Measurements from ENCODE around the gene IL36G. TPM values are rescaled to one million over a fixed set of nuclear protein-coding genes. Genes with fewer than 3 reads are reported as not detected.
"Not testable (repeated sequence)": the region's sequence is repeated elsewhere in the genome, so short reads cannot be mapped to it uniquely, and the experiment has no call there.

Gene IL36G
- not detected for total RNA-seq (ENCODE audit: unreplicated experiment)
- long read RNA-seq: 0 reads

GRCh38 chr2:112977559-112978056 is at the start of gene IL36G:
IL36G (plus strand) TSS chr2:112978006; CDS start chr2:112978639, 633 bp downstream.
- Mint-ChIP-seq H3K4me1 (ENCODE audit: low read depth, unreplicated experiment) (no peaks in the 10 kb centered on the region), H3K27me3 (ENCODE audit: unreplicated experiment) (peaks cover 1% of the 10 kb centered on the region), H3K9me3 (ENCODE audit: unreplicated experiment) (no peaks in the 10 kb centered on the region), H3K4me3 (ENCODE audit: unreplicated experiment) (no peak within 1 kb of the TSS), H3K27ac (ENCODE audit: unreplicated experiment) (no peak within 1 kb of the TSS), H3K36me3 (ENCODE audit: unreplicated experiment) (no peaks in the 10 kb centered on the region)
- TF ChIP-seq CTCF (IDR thresholded peaks at IDR 0.05; ENCODE audit: partially characterized antibody, unreplicated experiment): no peak
- no peak for DNase-seq

GRCh38 chr2:112933261-112933660 is 44.5 kb upstream of the IL36G start:
- Mint-ChIP-seq H3K4me1 (ENCODE audit: low read depth, unreplicated experiment) (peaks cover 6% of the 10 kb centered on the region), H3K4me3 (ENCODE audit: unreplicated experiment) (no peak overlapping the region), H3K36me3 (ENCODE audit: unreplicated experiment) (no peaks in the 10 kb centered on the region), H3K27me3 (ENCODE audit: unreplicated experiment) (no peaks in the 10 kb centered on the region), H3K9me3 (ENCODE audit: unreplicated experiment) (peaks cover 2% of the 10 kb centered on the region), H3K27ac (ENCODE audit: unreplicated experiment) (no peak overlapping the region)
- TF ChIP-seq CTCF (IDR thresholded peaks at IDR 0.05; ENCODE audit: partially characterized antibody, unreplicated experiment): no peak
- no peak for DNase-seq

GRCh38 chr2:112934117-112934516 is 43.7 kb upstream of the IL36G start:
- H3K4me3 Mint-ChIP-seq (ENCODE audit: unreplicated experiment); H3K9me3 Mint-ChIP-seq (ENCODE audit: unreplicated experiment); DNase-seq; H3K4me1 Mint-ChIP-seq (ENCODE audit: low read depth, unreplicated experiment); H3K27me3 Mint-ChIP-seq (ENCODE audit: unreplicated experiment); H3K36me3 Mint-ChIP-seq (ENCODE audit: unreplicated experiment): not testable (repeated sequence)
- peak overlapping the region; percentile 83 for H3K27ac Mint-ChIP-seq (ENCODE audit: unreplicated experiment)

- peaks cover 2% of the 10 kb centered on the region for H3K9me3 Mint-ChIP-seq (ENCODE audit: unreplicated experiment)
Observed at GRCh38 chr2:112936927-112937232, 40.9 kb upstream of the IL36G start.

DNA sequence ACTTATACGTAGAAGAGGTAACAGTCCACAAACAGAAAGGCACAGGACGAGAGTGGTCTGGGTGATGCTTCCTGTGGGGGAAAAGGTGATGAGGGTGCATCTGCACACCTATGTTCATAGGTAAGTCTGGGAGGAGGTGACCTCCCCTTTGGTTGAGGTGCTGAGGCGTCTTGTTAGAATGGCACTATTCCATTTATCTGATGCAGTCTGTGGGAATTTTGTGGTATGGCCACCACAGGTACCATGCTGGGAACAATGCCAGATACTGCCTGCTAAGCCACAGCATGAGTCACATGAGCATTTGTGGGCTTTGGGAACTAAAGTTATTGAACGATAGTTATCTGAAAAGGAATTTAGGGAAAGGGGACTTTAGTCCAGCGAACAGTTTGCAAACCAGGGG is 38.9 kb upstream of the IL36G start:
- DNase-seq: no peak
- Mint-ChIP-seq H3K4me1 (ENCODE audit: low read depth, unreplicated experiment) (peaks cover 6% of the 10 kb centered on the region), H3K27me3 (ENCODE audit: unreplicated experiment) (no peaks in the 10 kb centered on the region), H3K27ac (ENCODE audit: unreplicated experiment) (no peak overlapping the region), H3K9me3 (ENCODE audit: unreplicated experiment) (peaks cover 2% of the 10 kb centered on the region), H3K36me3 (ENCODE audit: unreplicated experiment) (no peaks in the 10 kb centered on the region), H3K4me3 (ENCODE audit: unreplicated experiment) (no peak overlapping the region)
- TF ChIP-seq CTCF (IDR thresholded peaks at IDR 0.05; ENCODE audit: partially characterized antibody, unreplicated experiment): no peak

More at GRCh38 chr2:112936927-112937232, 40.9 kb upstream of the IL36G start:
- Mint-ChIP-seq H3K4me1 (ENCODE audit: low read depth, unreplicated experiment) (peaks cover 6% of the 10 kb centered on the region), H3K27ac (ENCODE audit: unreplicated experiment) (no peak overlapping the region), H3K4me3 (ENCODE audit: unreplicated experiment) (no peak overlapping the region), H3K36me3 (ENCODE audit: unreplicated experiment) (no peaks in the 10 kb centered on the region), H3K27me3 (ENCODE audit: unreplicated experiment) (no peaks in the 10 kb centered on the region)
- no peak for TF ChIP-seq CTCF (IDR thresholded peaks at IDR 0.05; ENCODE audit: partially characterized antibody, unreplicated experiment)
- DNase-seq: no peak
